ENCODE measurements around the gene NADK2. TPM values are rescaled to one million over a fixed set of nuclear protein-coding genes. Genes with fewer than 3 reads are reported as not detected.

The NADK2 gene
- total RNA-seq, 1 experiment from 2014 or later = 12.2 TPM

DNA sequence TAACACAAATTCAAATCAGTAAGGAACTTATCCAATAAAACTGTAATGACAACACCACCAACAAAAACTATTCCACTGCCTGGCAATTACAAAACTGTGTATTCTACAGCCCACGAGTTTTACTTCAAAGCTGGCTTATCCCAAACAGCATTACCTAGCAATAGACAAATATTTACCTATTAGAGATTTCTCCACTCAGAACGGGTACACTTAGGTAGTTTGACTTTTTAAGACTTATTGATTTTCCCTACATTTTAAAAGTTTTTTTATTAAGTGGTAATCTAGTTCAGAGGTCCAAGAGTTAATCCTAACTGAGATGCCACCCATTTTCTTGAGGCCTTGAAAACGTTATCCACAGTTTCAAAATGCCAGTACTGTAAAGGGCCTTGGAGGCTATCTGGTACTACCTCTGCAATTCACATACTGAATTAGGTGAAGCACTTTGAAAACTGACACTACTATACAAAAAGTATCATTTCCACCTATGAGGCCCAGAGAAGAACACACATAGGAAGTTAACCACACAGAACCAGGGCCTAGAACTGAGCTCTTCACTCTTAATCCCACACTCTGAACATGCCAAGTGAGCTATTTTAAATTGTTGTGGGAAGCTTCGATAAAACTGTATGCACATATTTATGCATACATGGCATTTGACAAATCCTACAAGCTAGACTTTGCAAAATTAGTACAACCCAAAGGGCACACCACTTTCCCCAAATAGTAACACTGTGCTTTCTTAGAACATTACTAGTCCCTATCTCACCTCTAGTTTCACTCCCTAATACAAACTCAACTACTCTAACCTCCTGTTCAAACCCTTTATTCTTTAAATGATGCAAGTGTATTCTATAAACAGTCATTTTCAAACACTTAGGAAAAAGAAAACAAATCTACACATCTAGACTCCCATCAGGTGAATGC lies 2.1 kb downstream of the NADK2 start:
- Mint-ChIP-seq H3K36me3 (ENCODE audit: insufficient read depth in 1 of 3, low read depth in 3 of 3) (peaks cover 0 to 16% (median 2%) of the 10 kb centered on the region in 3 experiments; a peak in 3 of 7 replicates), H3K4me3 (peak overlapping the region; percentile 83 to 87), H3K9me3 (peaks cover 6 to 12% of the 10 kb centered on the region in 2 experiments; a peak in 3 of 5 replicates), H3K27me3 (ENCODE audit: low read depth) (peaks cover 16% of the 10 kb centered on the region), H3K27ac (no peak overlapping the region), H3K4me1 (peaks cover 25 to 31% of the 10 kb centered on the region in 2 experiments)
- no peak overlapping the region for H2BK20ac ChIP-seq (ENCODE audit: low read depth, low read length, poor library complexity, severe bottlenecking)
- TF ChIP-seq, protein P1, sequence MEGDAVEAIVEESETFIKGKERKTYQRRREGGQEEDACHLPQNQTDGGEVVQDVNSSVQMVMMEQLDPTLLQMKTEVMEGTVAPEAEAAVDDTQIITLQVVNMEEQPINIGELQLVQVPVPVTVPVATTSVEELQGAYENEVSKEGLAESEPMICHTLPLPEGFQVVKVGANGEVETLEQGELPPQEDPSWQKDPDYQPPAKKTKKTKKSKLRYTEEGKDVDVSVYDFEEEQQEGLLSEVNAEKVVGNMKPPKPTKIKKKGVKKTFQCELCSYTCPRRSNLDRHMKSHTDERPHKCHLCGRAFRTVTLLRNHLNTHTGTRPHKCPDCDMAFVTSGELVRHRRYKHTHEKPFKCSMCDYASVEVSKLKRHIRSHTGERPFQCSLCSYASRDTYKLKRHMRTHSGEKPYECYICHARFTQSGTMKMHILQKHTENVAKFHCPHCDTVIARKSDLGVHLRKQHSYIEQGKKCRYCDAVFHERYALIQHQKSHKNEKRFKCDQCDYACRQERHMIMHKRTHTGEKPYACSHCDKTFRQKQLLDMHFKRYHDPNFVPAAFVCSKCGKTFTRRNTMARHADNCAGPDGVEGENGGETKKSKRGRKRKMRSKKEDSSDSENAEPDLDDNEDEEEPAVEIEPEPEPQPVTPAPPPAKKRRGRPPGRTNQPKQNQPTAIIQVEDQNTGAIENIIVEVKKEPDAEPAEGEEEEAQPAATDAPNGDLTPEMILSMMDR (conservative IDR thresholded peaks at IDR 0.05) = no peak
- no peaks in the 10 kb centered on the region; the same call in 1 of the 2 replicates for H3K27me3 ChIP-seq (ENCODE audit: insufficient read depth, low read length)
- H4K5ac ChIP-seq (ENCODE audit: insufficient read length, low read depth, low read length) = no peak overlapping the region
- H3K4me1 ChIP-seq (ENCODE audit: insufficient read depth, low read length) = no peaks in the 10 kb centered on the region
- H3K9ac ChIP-seq (ENCODE audit: extremely low read depth, insufficient read length, low read length) = no peak overlapping the region
- no peak for DNase-seq
- H3K4me2 ChIP-seq (ENCODE audit: insufficient read depth, insufficient read length, low read length) = no peak overlapping the region
- no peak overlapping the region for H2AK5ac ChIP-seq (ENCODE audit: insufficient read length, low read length)
- H3K27ac ChIP-seq (ENCODE audit: insufficient read length, low read depth, low read length) = no peak overlapping the region
- H2AFZ ChIP-seq (ENCODE audit: low read length) = no peak overlapping the region
- H3K23ac ChIP-seq (ENCODE audit: insufficient read length, low read depth, low read length) = no peak overlapping the region
- no peak overlapping the region for H3K56ac ChIP-seq (ENCODE audit: insufficient read length, low read depth, low read length)
- H4K20me1 ChIP-seq (ENCODE audit: control insufficient read depth, insufficient read depth, insufficient read length) = no peaks in the 10 kb centered on the region
- H3T11ph ChIP-seq (ENCODE audit: low read length) = no peak overlapping the region
- no peak overlapping the region for H2BK12ac ChIP-seq (ENCODE audit: insufficient read length, low read depth, low read length)
- H4K91ac ChIP-seq (ENCODE audit: insufficient read length, low read depth, low read length) = no peak overlapping the region
- WGBS (ENCODE audit: extremely low coverage, insufficient read length, low lambda C conversion rate) = no CpG with 5 or more reads among the region's 4 CpGs
- no peak overlapping the region for H2BK5ac ChIP-seq (ENCODE audit: insufficient read length, low read length)
- H3K79me1 ChIP-seq (ENCODE audit: insufficient read depth, low read depth, low read length, poor library complexity, severe bottlenecking) = no peaks in the 10 kb centered on the region
- H3K4ac ChIP-seq (ENCODE audit: low read depth, low read length) = no peak overlapping the region
- H3K23me2 ChIP-seq (ENCODE audit: insufficient read length, low read depth, low read length, poor library complexity, severe bottlenecking) = no peaks in the 10 kb centered on the region
- H2BK15ac ChIP-seq (ENCODE audit: low read depth, low read length) = no peak overlapping the region
- H4K8ac ChIP-seq (replicated peaks; ENCODE audit: insufficient read length, low read depth, low read length) = no peak overlapping the region
- H3K14ac ChIP-seq (ENCODE audit: insufficient read depth, low read length) = no peak overlapping the region
- H3K9me3 ChIP-seq (ENCODE audit: control insufficient read depth, low read depth, low read length) = no peaks in the 10 kb centered on the region
- H3K79me2 ChIP-seq (ENCODE audit: insufficient read depth, low read length) = no peaks in the 10 kb centered on the region
- no peak overlapping the region for H2BK120ac ChIP-seq (ENCODE audit: low read depth, low read length, poor library complexity, severe bottlenecking)
- H3K18ac ChIP-seq (ENCODE audit: insufficient read length, low read depth, low read length) = no peak overlapping the region
